ENCODE results near the gene SETD3.

Gene SETD3

DNA sequence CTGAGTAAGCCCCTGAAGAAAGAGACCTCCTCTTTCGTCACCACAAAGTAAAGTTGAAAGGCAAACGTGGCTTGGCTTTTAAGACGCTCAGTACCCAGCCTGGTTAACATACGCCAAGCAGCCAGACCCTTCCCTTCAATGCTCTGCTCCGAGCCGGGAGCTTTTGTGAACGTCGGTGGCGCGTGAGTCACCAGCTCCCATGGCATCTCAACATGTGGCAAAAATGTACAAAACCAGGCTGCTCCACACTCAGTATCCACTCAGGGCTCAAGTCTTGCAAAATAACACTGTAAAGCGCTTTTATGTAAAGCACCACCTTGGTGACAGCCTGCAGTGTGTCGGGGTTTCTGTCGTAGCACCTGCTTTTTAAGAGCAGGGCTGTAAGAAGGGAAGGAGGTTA, 89.0 kb downstream of the SETD3 start:
- Histone ChIP-seq H3K9me3 (ENCODE audit: low read length) (no peaks in the 10 kb centered on the region), H3K9me2 (ENCODE audit: low read depth, low read length) (no peaks in the 10 kb centered on the region), H3K36me3 (ENCODE audit: insufficient read depth, low read length) (no peaks in the 10 kb centered on the region), H3K79me2 (ENCODE audit: insufficient read depth, low read length) (no peaks in the 10 kb centered on the region), H3F3A (ENCODE audit: insufficient read depth, low read length) (no peaks in the 10 kb centered on the region), H3K4me2 (ENCODE audit: low read length) (no peak overlapping the region), H3K27ac (ENCODE audit: low read depth, low read length, poor library complexity, severe bottlenecking) (no peak overlapping the region), H3K9ac (ENCODE audit: low read length) (no peak overlapping the region), H3K4me3 (ENCODE audit: low read depth, low read length, poor library complexity, severe bottlenecking) (no peak overlapping the region), H3K27me3 (ENCODE audit: insufficient read depth, low read length) (peaks cover 11% of the 10 kb centered on the region; the same call in 1 of the 2 replicates), H2AFZ (ENCODE audit: low read length) (no peak overlapping the region), H3K4me1 (ENCODE audit: insufficient read depth, low read length, severe bottlenecking) (no peaks in the 10 kb centered on the region), H4K20me1 (ENCODE audit: insufficient read depth, low read length) (no peaks in the 10 kb centered on the region)
- TF ChIP-seq, protein P1, sequence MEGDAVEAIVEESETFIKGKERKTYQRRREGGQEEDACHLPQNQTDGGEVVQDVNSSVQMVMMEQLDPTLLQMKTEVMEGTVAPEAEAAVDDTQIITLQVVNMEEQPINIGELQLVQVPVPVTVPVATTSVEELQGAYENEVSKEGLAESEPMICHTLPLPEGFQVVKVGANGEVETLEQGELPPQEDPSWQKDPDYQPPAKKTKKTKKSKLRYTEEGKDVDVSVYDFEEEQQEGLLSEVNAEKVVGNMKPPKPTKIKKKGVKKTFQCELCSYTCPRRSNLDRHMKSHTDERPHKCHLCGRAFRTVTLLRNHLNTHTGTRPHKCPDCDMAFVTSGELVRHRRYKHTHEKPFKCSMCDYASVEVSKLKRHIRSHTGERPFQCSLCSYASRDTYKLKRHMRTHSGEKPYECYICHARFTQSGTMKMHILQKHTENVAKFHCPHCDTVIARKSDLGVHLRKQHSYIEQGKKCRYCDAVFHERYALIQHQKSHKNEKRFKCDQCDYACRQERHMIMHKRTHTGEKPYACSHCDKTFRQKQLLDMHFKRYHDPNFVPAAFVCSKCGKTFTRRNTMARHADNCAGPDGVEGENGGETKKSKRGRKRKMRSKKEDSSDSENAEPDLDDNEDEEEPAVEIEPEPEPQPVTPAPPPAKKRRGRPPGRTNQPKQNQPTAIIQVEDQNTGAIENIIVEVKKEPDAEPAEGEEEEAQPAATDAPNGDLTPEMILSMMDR (IDR thresholded peaks at IDR 0.05; ENCODE audit: low read length) = no peak
- no peak for TF ChIP-seq EZH2 (IDR thresholded peaks at IDR 0.05; ENCODE audit: borderline replicate concordance, low read length)

DNA sequence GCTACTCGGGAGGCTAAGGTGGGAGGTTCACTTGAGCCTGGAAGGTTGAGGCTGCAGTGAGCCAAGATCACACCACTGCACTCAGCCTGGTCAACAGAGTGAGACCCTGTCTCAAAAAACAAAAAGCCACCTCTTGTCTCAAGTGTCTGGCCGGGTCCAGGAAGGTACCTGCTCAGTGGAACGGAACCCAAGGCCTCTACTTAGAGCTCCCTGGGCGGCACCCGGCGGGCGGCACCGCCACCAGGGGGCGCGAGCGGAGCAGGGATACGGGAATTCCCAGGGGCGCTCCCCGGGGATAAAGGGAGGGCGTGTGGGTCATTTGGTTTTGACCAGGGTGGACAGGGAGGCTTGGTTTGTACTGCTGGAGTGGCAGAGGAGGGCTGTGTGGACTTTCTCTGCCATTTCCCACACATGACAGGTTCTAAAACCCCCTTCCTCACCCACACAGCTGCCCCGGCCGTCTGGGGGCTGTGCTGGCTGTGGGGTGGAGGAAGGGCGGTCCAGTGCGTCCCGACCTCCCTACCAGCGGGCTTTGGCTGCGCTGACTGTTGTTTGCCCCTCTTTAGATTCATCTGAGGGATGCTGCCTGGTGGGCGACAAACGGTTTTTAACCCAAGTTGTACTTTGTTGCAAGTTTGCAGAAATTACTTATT, 91.4 kb downstream of the SETD3 start:
- H3K9me2 ChIP-seq (ENCODE audit: low read depth, low read length) = no peaks in the 10 kb centered on the region

DNA sequence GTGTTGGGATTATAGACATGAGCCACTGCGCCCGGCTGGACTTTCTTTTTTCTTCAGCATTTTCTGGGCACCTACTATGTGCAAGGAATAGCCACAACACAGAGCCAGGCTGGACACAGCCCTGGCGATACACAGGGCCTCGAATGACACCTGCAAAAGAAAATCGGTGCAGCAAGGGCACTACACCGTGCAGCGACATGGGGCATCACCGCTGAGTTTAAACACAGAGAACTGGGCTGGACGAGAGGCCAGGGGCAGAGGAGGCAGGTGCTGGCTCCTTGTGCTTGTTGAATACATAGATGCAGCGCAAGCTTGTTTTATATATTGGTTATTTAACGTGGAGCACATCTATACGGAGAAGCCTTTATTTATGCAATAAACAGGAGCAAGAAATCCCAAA, 92.4 kb downstream of the SETD3 start:
- Histone ChIP-seq H3K9me3 (ENCODE audit: low read length) (no peaks in the 10 kb centered on the region), H4K20me1 (ENCODE audit: insufficient read depth, low read length) (no peaks in the 10 kb centered on the region), H3F3A (ENCODE audit: insufficient read depth, low read length) (no peaks in the 10 kb centered on the region), H3K36me3 (ENCODE audit: insufficient read depth, low read length) (no peaks in the 10 kb centered on the region), H3K27ac (ENCODE audit: low read depth, low read length, poor library complexity, severe bottlenecking) (no peak overlapping the region), H3K9me2 (ENCODE audit: low read depth, low read length) (no peaks in the 10 kb centered on the region), H3K9ac (ENCODE audit: low read length) (no peak overlapping the region), H2AFZ (ENCODE audit: low read length) (no peak overlapping the region), H3K4me1 (ENCODE audit: insufficient read depth, low read length, severe bottlenecking) (no peaks in the 10 kb centered on the region), H3K27me3 (ENCODE audit: insufficient read depth, low read length) (peaks cover 11% of the 10 kb centered on the region), H3K4me3 (ENCODE audit: low read depth, low read length, poor library complexity, severe bottlenecking) (no peak overlapping the region), H3K79me2 (ENCODE audit: insufficient read depth, low read length) (no peaks in the 10 kb centered on the region), H3K4me2 (ENCODE audit: low read length) (no peak overlapping the region)
- no peak for TF ChIP-seq EZH2 (IDR thresholded peaks at IDR 0.05; ENCODE audit: borderline replicate concordance, low read length)
- TF ChIP-seq, protein P1 (IDR thresholded peaks at IDR 0.05; ENCODE audit: low read length) = no peak

More for the DNA sequence above, 91.4 kb downstream of the SETD3 start:
- Histone ChIP-seq H3K4me1 (ENCODE audit: insufficient read depth, low read length, severe bottlenecking) (no peaks in the 10 kb centered on the region), H3K9me3 (ENCODE audit: low read length) (no peaks in the 10 kb centered on the region), H2AFZ (ENCODE audit: low read length) (no peak overlapping the region), H3K27ac (ENCODE audit: low read depth, low read length, poor library complexity, severe bottlenecking) (no peak overlapping the region), H3K79me2 (ENCODE audit: insufficient read depth, low read length) (no peaks in the 10 kb centered on the region), H3K4me3 (ENCODE audit: low read depth, low read length, poor library complexity, severe bottlenecking) (no peak overlapping the region), H3K27me3 (ENCODE audit: insufficient read depth, low read length) (peaks cover 11% of the 10 kb centered on the region), H3K36me3 (ENCODE audit: insufficient read depth, low read length) (no peaks in the 10 kb centered on the region), H4K20me1 (ENCODE audit: insufficient read depth, low read length) (no peaks in the 10 kb centered on the region), H3K9ac (ENCODE audit: low read length) (no peak overlapping the region), H3F3A (ENCODE audit: insufficient read depth, low read length) (no peaks in the 10 kb centered on the region), H3K4me2 (ENCODE audit: low read length) (no peak overlapping the region; the same call in 1 of the 2 replicates)
- TF ChIP-seq, protein P1 (IDR thresholded peaks at IDR 0.05; ENCODE audit: low read length) = peak; percentile 91
- TF ChIP-seq EZH2 (IDR thresholded peaks at IDR 0.05; ENCODE audit: borderline replicate concordance, low read length) = no peak

Data from OCI-LY1 (cell line).